GM18511 (cell line): ENCODE measurements around the gene NAA25.
A peak's percentile ranks its signal among the peaks of the same experiment; 100 is the strongest.
"Not testable (repeated sequence)": the region's sequence is repeated elsewhere in the genome, so short reads cannot be mapped to it uniquely, and the experiment has no call there.

Source experiments
- ATAC-seq: cut with Tn5 transposase; IDR thresholded peaks from one replicate; pipeline ENCODE4 v1.9.1; 2021; ENCODE audit warnings: mild to moderate bottlenecking, moderate library complexity; ENCODE audit not compliant: unreplicated experiment

The NAA25 gene

GRCh38 chr12:112063273-112063672 lies 45.3 kb downstream of the NAA25 start:
- ATAC-seq: no peak

- ATAC-seq: no peak
Observed at GRCh38 chr12:112061137-112061536, 47.4 kb downstream of the NAA25 start.

- ATAC-seq: no peak
Observed at GRCh38 chr12:112049351-112049750, 59.2 kb downstream of the NAA25 start.

GRCh38 chr12:112046003-112046402 lies 62.6 kb downstream of the NAA25 start:
- ATAC-seq: no peak

- not testable (repeated sequence) for ATAC-seq
Observed at GRCh38 chr12:112036614-112037013, 72.0 kb downstream of the NAA25 start.

GRCh38 chr12:112035219-112035785 lies 73.3 kb downstream of the NAA25 start:
- ATAC-seq: no peak

GRCh38 chr12:112032292-112032691 lies 76.3 kb downstream of the NAA25 start:
- no peak for ATAC-seq

- ATAC-seq: no peak
Observed at GRCh38 chr12:112031472-112031871, 77.1 kb downstream of the NAA25 start.

- no peak for ATAC-seq
Observed at GRCh38 chr12:112029301-112029700, 79.3 kb downstream of the NAA25 start.

GRCh38 chr12:112025808-112026375 lies 82.7 kb downstream of the NAA25 start:
- ATAC-seq: no peak

- no peak for ATAC-seq
Observed at GRCh38 chr12:112023759-112024396, 84.7 kb downstream of the NAA25 start.

- ATAC-seq: no peak
Observed at GRCh38 chr12:112022241-112023016, 86.2 kb downstream of the NAA25 start.

- ATAC-seq: no peak
Observed at GRCh38 chr12:112020947-112021457, 87.6 kb downstream of the NAA25 start.

- ATAC-seq: no peak
Observed at GRCh38 chr12:112018571-112019237, 89.9 kb downstream of the NAA25 start.

- no peak for ATAC-seq
Observed at GRCh38 chr12:112017041-112017440, 91.5 kb downstream of the NAA25 start.

GRCh38 chr12:112015938-112016337 lies 92.6 kb downstream of the NAA25 start:
- no peak for ATAC-seq

GRCh38 chr12:112013601-112014402 lies 94.8 kb downstream of the NAA25 start:
- ATAC-seq: peak; percentile 43

- peak; percentile 67 for ATAC-seq
Observed at GRCh38 chr12:112012775-112013600, 95.6 kb downstream of the NAA25 start, which contains the start of the genes ERP29 and TMEM116. Gene ERP29 (plus strand): TSS chr12:112013426. CDS start chr12:112013466, 40 bp downstream. Gene TMEM116 (minus strand): TSS chr12:112013165. CDS start chr12:112005270, 7,895 bp downstream.

GRCh38 chr12:112011685-112012084 lies 96.9 kb downstream of the NAA25 start:
- no peak for ATAC-seq
